IPS-18c (cell line): ENCODE data around the gene CAMTA1.
"Not testable (repeated sequence)": the region's sequence is repeated elsewhere in the genome, so short reads cannot be mapped to it uniquely, and the experiment has no call there.

ENCODE experiments used
- H3K4me3 ChIP-seq: 2 replicates; pipeline ENCODE4 v1.7.0; 2013; ENCODE audit warnings: low read depth, mild to moderate bottlenecking, low read length, moderate library complexity; ENCODE audit not compliant: insufficient read depth
- H3K9me3 ChIP-seq: one replicate; pipeline ENCODE4 v1.6.1; 2013; ENCODE audit warnings: mild to moderate bottlenecking, low read length, moderate library complexity; ENCODE audit not compliant: control insufficient read depth, insufficient read depth

CAMTA1 gene

GRCh38 chr1:6824665-6825368 lies 39.6 kb downstream of the CAMTA1 start:
- no peak overlapping the region for H3K4me3 ChIP-seq

GRCh38 chr1:6825828-6826227 lies 40.6 kb downstream of the CAMTA1 start:
- Histone ChIP-seq H3K4me3 (no peak overlapping the region), H3K9me3 (no peaks in the 10 kb centered on the region)

More at GRCh38 chr1:6824665-6825368, 39.6 kb downstream of the CAMTA1 start:
- no peaks in the 10 kb centered on the region for H3K9me3 ChIP-seq

DNA sequence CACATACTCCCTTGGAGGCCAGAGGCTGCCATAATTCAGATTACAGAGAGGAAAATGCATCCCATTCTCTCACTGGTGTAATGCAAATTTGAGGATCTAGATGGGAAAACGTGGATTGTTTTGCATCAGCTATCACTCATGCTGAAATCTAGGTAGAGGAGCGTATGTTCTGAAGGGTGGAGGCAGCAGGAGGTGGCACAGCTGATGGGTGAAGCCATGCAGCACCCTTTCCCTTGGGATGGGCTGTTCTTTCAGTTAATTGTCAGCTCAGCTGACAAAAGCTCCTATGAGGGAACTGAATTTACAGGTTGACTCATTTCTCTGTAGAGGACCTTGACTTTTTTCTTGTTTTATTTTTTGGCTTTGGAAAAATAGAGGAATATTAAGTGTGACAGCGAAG lies 41.8 kb downstream of the CAMTA1 start:
- no peak overlapping the region for H3K4me3 ChIP-seq
- no peaks in the 10 kb centered on the region for H3K9me3 ChIP-seq

DNA sequence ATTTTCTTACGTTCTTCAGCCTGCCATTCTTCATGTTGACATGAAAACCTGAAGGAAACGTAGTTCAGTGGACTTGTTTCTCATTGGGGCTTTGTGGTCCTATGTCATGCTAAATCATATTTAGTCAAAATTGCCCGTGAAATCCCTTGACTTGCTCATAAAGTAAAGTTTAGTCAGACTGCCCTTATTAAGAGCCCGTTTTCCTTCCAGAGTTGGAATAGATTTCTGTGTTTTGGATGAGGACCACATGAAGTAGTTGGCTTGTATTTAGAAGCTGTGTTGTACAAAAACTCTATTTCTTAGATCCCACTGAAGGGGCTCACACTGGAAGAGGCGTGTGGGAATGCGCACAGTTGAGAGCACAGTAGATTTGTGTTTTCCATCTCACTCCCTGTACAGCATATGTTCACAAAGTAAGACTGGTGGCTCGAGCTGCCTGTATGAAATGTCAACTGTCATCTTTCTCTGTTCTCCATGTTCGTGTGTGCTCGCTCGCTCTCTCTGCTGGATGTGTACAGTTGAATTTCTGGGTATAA lies 42.4 kb downstream of the CAMTA1 start:
- Histone ChIP-seq H3K4me3 (no peak overlapping the region), H3K9me3 (no peaks in the 10 kb centered on the region)

DNA sequence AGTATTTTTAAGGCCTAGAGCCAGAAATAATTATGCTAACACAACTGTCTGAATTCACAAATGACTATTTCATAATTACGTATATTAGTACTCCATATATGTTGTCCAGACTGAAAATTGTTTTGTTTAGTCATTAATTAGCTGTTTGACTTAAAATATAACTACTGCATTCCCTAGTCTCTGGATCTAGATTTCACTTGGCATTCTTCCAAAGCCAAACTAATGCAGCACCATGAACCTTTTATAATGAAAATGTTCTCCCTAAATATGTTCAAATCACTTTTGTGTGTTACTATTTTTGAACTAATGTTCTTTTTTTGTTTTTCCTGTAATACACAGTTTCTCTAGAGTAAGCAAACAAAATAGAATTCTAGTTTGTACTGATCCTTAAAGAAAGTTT lies 46.1 kb downstream of the CAMTA1 start:
- no peaks in the 10 kb centered on the region for H3K9me3 ChIP-seq
- no peak overlapping the region for H3K4me3 ChIP-seq

- not testable (repeated sequence) for H3K9me3 ChIP-seq, H3K4me3 ChIP-seq
Measured at GRCh38 chr1:6832006-6832405, 46.8 kb downstream of the CAMTA1 start.

- Histone ChIP-seq H3K9me3 (no peaks in the 10 kb centered on the region), H3K4me3 (no peak overlapping the region)
Measured at GRCh38 chr1:6832531-6833188, 47.4 kb downstream of the CAMTA1 start.

GRCh38 chr1:6833804-6834203 lies 48.5 kb downstream of the CAMTA1 start:
- Histone ChIP-seq H3K4me3 (no peak overlapping the region), H3K9me3 (no peaks in the 10 kb centered on the region)

- Histone ChIP-seq H3K4me3 (no peak overlapping the region), H3K9me3 (no peaks in the 10 kb centered on the region)
Measured at GRCh38 chr1:6834366-6834765, 49.1 kb downstream of the CAMTA1 start.

GRCh38 chr1:6835139-6835538 lies 49.9 kb downstream of the CAMTA1 start:
- H3K9me3 ChIP-seq, result no peaks in the 10 kb centered on the region
- no peak overlapping the region for H3K4me3 ChIP-seq

- Histone ChIP-seq H3K9me3 (peaks cover 2% of the 10 kb centered on the region), H3K4me3 (no peak overlapping the region)
Measured at GRCh38 chr1:6842301-6842700, 57.0 kb downstream of the CAMTA1 start.

DNA sequence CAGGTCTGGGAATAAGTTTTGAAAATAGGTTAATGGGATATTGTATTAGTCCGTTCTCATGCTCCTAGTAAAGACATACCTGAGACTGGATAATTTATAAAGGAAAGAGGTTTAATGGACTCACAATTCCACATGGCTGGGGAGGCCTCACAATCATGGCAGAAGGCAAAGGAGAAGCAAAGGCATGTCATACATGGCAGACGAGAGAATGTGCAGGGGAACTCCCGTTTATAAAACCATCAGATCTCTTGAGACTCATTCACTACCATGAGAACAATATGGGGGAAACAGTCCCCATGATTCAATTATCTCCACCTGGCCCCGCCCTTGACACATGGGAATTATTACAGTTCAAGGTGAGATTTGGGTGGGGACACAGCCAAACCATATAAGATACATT lies 60.5 kb downstream of the CAMTA1 start:
- H3K9me3 ChIP-seq, H3K4me3 ChIP-seq: not testable (repeated sequence)

GRCh38 chr1:6848816-6849215 lies 63.6 kb downstream of the CAMTA1 start:
- H3K4me3 ChIP-seq, result no peak overlapping the region
- H3K9me3 ChIP-seq, result no peaks in the 10 kb centered on the region

- Histone ChIP-seq H3K9me3 (no peaks in the 10 kb centered on the region), H3K4me3 (no peak overlapping the region)
Measured at GRCh38 chr1:6850537-6850936, 65.3 kb downstream of the CAMTA1 start.

DNA sequence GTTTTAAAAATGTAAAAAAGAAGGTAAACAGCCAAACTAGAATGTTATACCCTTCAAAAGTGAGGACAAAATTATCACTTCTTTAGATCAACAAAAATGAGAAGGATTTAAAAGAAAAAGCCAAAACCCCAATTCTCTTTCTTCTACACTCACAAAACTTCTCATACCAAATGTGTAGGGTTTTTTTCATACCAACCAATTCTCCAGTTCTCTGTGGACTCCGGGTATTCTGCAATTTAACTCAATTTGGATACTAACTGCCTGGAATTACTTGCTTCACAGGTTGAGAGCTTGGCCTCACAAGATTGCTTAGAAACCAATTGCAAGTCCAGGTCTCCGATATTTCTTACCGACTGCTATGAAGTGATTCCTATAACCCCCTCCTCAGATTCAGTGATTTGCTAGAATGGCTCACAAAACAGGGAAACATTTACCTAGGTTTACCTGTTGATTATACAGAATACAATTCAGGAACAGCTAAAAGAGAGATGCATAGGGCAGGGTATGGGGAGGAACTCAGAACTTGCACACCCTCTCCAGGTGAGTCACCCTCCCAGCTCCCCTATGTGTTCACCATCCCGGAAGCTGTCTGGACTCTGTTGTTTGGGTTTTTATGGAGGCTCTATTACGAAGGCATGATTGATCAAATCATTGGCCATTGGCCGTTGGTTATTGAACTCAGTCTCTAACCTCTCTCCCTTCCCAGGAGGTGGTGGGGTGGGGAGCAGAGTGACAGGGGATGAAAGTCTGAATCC lies 67.1 kb downstream of the CAMTA1 start:
- Histone ChIP-seq H3K9me3 (no peaks in the 10 kb centered on the region), H3K4me3 (no peak overlapping the region)

DNA sequence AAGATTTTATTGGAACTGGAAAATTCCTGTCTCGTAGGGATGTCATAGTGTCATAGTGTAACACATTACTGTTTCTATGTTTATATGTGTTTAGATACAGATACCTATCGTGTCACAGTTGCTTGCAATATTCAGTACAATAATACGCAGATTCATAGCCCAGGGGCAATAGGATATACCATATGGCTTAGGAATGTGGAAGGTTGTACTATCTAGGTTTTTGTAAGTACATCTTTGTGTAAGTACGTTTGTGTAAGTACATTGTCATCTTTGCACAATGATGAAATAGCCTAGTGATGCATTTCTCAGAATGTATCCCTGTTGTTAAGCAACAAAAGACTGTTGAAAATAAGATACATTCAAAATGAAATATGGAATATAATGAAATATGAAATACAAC lies 68.9 kb downstream of the CAMTA1 start:
- no peaks in the 10 kb centered on the region for H3K9me3 ChIP-seq
- H3K4me3 ChIP-seq, result no peak overlapping the region

DNA sequence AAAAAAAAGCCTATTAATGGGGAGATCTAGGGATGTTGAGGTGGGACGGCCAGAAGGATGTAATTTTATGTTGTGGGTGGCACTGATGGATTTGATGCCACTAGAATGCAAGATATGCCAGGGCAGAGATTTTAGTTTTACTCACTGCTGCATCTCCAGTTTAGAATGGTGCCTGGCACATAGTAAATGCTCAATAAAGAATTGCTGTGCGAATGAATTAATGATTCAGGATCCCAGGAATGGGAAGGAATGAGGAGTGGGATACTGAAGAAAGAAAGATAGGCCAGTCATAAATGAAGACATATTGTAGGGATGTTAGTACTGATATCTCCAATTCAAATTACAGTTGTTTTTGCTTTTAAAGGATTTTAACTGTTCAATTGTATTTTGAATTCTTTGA lies 72.6 kb downstream of the CAMTA1 start:
- H3K4me3 ChIP-seq, result no peak overlapping the region

DNA sequence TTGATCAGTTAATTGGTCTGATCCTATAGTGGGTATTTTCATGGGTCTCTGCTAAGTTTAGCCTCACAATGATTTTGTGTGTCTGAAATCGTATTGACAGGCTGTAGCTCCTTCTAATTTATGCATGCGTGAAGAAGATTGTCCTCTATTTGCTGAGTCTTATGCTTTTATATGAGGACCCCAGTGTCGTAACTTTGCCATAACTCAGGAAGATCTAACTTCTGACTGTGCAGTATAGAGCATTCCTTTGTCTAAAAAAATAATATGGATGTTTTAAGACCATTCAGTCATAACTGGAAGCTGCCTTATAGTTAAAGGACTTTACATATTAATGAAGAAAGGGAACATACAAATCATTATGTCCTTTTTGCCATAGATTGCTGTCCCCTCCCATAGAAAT lies 73.3 kb downstream of the CAMTA1 start:
- no peak overlapping the region for H3K4me3 ChIP-seq

More for the DNA sequence above, 72.6 kb downstream of the CAMTA1 start:
- no peaks in the 10 kb centered on the region for H3K9me3 ChIP-seq

More for the DNA sequence above, 73.3 kb downstream of the CAMTA1 start:
- H3K9me3 ChIP-seq, result no peaks in the 10 kb centered on the region
